SW 1271 (cell line): ENCODE data around the gene CFAP99.
"Not testable (repeated sequence)": the region's sequence is repeated elsewhere in the genome, so short reads cannot be mapped to it uniquely, and the experiment has no call there.

Experiments
- DNase-seq, 2 experiments: peaks; one replicate each; lab custom pipeline; 2025; lab: John Stamatoyannopoulos, UW

The CFAP99 gene

GRCh38 chr4:2428496-2429213, 9.9 kb downstream of the CFAP99 start:
- DNase-seq = no peak

GRCh38 chr4:2429945-2430757, 11.4 kb downstream of the CFAP99 start:
- DNase-seq = not testable (repeated sequence)

- no peak for DNase-seq
These were observed 13.2 kb downstream of the CFAP99 start for GRCh38 chr4:2432004-2432403.

GRCh38 chr4:2432991-2433530, 14.3 kb downstream of the CFAP99 start:
- no peak for DNase-seq

- no peak for DNase-seq
These were observed 15.0 kb downstream of the CFAP99 start for GRCh38 chr4:2433609-2434350.

- DNase-seq = no peak
These were observed 15.7 kb downstream of the CFAP99 start for GRCh38 chr4:2434420-2434819.

GRCh38 chr4:2436301-2436700, 17.5 kb downstream of the CFAP99 start:
- peak in 1 of 2 experiments; percentile 24 for DNase-seq

- DNase-seq = no peak
These were observed 18.2 kb downstream of the CFAP99 start for GRCh38 chr4:2436761-2437474.

- no peak for DNase-seq
These were observed 18.9 kb downstream of the CFAP99 start for GRCh38 chr4:2437475-2438215.

- no peak for DNase-seq
These were observed 20.3 kb downstream of the CFAP99 start for GRCh38 chr4:2438822-2439718.

GRCh38 chr4:2441393-2442174, 22.8 kb downstream of the CFAP99 start:
- DNase-seq = peak; percentile 37 to 49

- DNase-seq = no peak
These were observed 23.6 kb downstream of the CFAP99 start for GRCh38 chr4:2442175-2442993.

GRCh38 chr4:2443061-2443730, 24.4 kb downstream of the CFAP99 start:
- no peak for DNase-seq

- DNase-seq = no peak
These were observed 25.4 kb downstream of the CFAP99 start for GRCh38 chr4:2443956-2444740.

- DNase-seq = no peak
These were observed 26.4 kb downstream of the CFAP99 start for GRCh38 chr4:2445130-2445529.

GRCh38 chr4:2445571-2445970, 26.8 kb downstream of the CFAP99 start:
- no peak for DNase-seq
